Liver (tissue), 9 donors: Measurements from ENCODE around the gene CD96. TPM values are rescaled to one million over a fixed set of nuclear protein-coding genes. Genes with fewer than 3 reads are reported as not detected.

Source experiments
- DNase-seq: peaks from one replicate; pipeline ENCODE4 v3.0.0-alpha.2; 2017; ENCODE audit warnings: low spot score
- H3K27ac ChIP-seq, 2 donors: one replicate each; pipeline ENCODE4 v1.7.0; 2013; ENCODE audit warnings: inconsistent platforms in 2 of 2, low read length in 2 of 2, control low read depth in 1 of 2, low read depth in 1 of 2, mild to moderate bottlenecking in 1 of 2
- H3K27me3 ChIP-seq, 4 donors: one replicate each; pipeline versions ENCODE4 v1.6.1 to v1.7.0; 2013; ENCODE audit warnings: low read length in 3 of 4, inconsistent platforms in 1 of 4, mild to moderate bottlenecking in 1 of 4, moderate library complexity in 1 of 4; ENCODE audit not compliant: control insufficient read depth in 4 of 4, insufficient read depth in 4 of 4
- H3K36me3 ChIP-seq, 4 donors: one replicate each; pipeline versions ENCODE4 v1.6.1 to v1.7.0; 2013; ENCODE audit warnings: low read length in 3 of 4, mild to moderate bottlenecking in 3 of 4, low read depth in 1 of 4, moderate library complexity in 1 of 4; ENCODE audit not compliant: control insufficient read depth in 4 of 4, insufficient read depth in 3 of 4
- H3K4me1 ChIP-seq, 4 donors: one replicate each; pipeline versions ENCODE4 v1.6.1 to v1.7.0; 2013; ENCODE audit warnings: low read length in 3 of 4, mild to moderate bottlenecking in 3 of 4, moderate library complexity in 1 of 4; ENCODE audit not compliant: control insufficient read depth in 4 of 4, insufficient read depth in 4 of 4
- H3K4me3 ChIP-seq, 3 donors: one replicate each; pipeline versions ENCODE4 v1.6.1 to v1.7.0; 2013; ENCODE audit warnings: low read length in 3 of 3, control low read depth in 1 of 3, low read depth in 1 of 3, mild to moderate bottlenecking in 1 of 3
- H3K9ac ChIP-seq, 2 donors: one replicate each; pipeline ENCODE4 v1.7.0; 2013; ENCODE audit warnings: low read length in 2 of 2, mild to moderate bottlenecking in 2 of 2, moderate library complexity in 2 of 2, control low read depth in 1 of 2, low read depth in 1 of 2
- H3K9me3 ChIP-seq, 4 donors: one replicate each; pipeline versions ENCODE4 v1.6.1 to v1.7.0; 2013; ENCODE audit warnings: low read length in 3 of 4; ENCODE audit not compliant: control insufficient read depth in 4 of 4
- EGR1 ChIP-seq, 2 donors: IDR thresholded peaks; 2 replicates each; pipeline ENCODE4 v1.6.1; 2016 to 2018; ENCODE audit warnings: antibody characterized with exemption in 2 of 2, low read depth in 2 of 2
- FOXA1 ChIP-seq: IDR thresholded peaks from 2 replicates; pipeline ENCODE4 v1.6.1; 2016; ENCODE audit warnings: antibody characterized with exemption
- FOXA2 ChIP-seq: IDR thresholded peaks from 2 replicates; pipeline ENCODE4 v1.6.1; 2016; ENCODE audit warnings: antibody characterized with exemption
- GABPA ChIP-seq, 2 donors: IDR thresholded peaks in 1 of 2; conservative IDR thresholded peaks in 1 of 2; 2 replicates each; pipeline ENCODE4 v1.6.1; 2016; ENCODE audit warnings: antibody characterized with exemption in 2 of 2, mild to moderate bottlenecking in 1 of 2, moderate library complexity in 1 of 2
- HNF4A ChIP-seq, 2 donors: conservative IDR thresholded peaks; 2 replicates each; pipeline ENCODE4 v1.6.1; 2016; ENCODE audit warnings: antibody characterized with exemption in 2 of 2, mild to moderate bottlenecking in 2 of 2
- HNF4G ChIP-seq: IDR thresholded peaks from 2 replicates; pipeline ENCODE4 v1.6.1; 2016; ENCODE audit warnings: antibody characterized with exemption
- JUND ChIP-seq, 2 donors: IDR thresholded peaks; 2 replicates each; pipeline ENCODE4 v1.6.1; 2016; ENCODE audit warnings: antibody characterized with exemption in 2 of 2
- NR2F2 ChIP-seq: IDR thresholded peaks from 2 replicates; pipeline ENCODE4 v1.6.1; 2016; ENCODE audit warnings: antibody characterized with exemption
- RAD21 ChIP-seq, 2 donors: IDR thresholded peaks; 2 replicates each; pipeline ENCODE4 v1.6.1; 2016; ENCODE audit warnings: antibody characterized with exemption in 2 of 2, mild to moderate bottlenecking in 2 of 2
- RXRA ChIP-seq, 2 donors: IDR thresholded peaks; 2 replicates each; pipeline ENCODE4 v1.6.1; 2017 to 2018; ENCODE audit warnings: antibody characterized with exemption in 2 of 2, mild to moderate bottlenecking in 1 of 2
- SP1 ChIP-seq: IDR thresholded peaks from 2 replicates; pipeline ENCODE4 v1.6.1; 2018; ENCODE audit warnings: antibody characterized with exemption, mild to moderate bottlenecking
- TAF1 ChIP-seq: conservative IDR thresholded peaks from 2 replicates; pipeline ENCODE4 v1.6.1; 2016; ENCODE audit warnings: antibody characterized with exemption, mild to moderate bottlenecking
- YY1 ChIP-seq: IDR thresholded peaks from 2 replicates; pipeline ENCODE4 v1.6.1; 2016; ENCODE audit warnings: antibody characterized with exemption, mild to moderate bottlenecking
- whole genome bisulfite sequencing: extraction: QIAGEN DNeasy Blood & Tissue Kit; methylation state at CpG from one replicate; pipeline ENCODE4 v1.1.7; 2013; 5-methylcytosine and 5-hydroxymethylcytosine counted together
- polyA plus RNA-seq, 2 donors: library from polyadenylated mRNA; stranded (reverse) in 1 of 2; unstranded in 1 of 2; fragments of 200-250 nt in 1 of 2; fragments of >200 nt in 1 of 2; fragmentation: Nextera tagmentation in 1 of 2; extraction: Ambion mirVana in 1 of 2; gene quantifications; one replicate each; pipeline versions ENCODE4 v1.2.1 to v1.2.3, GENCODE V29; 2013 to 2015
- total RNA-seq, 2 donors: library from RNA; depleted of rRNA; stranded (reverse); fragments of >200 nt; gene quantifications; one replicate each; pipeline ENCODE4 v1.2.3, GENCODE V29; 2014
- TF ChIP-seq, protein P1 (sequence below): IDR thresholded peaks from 2 replicates; pipeline ENCODE4 v1.6.1; 2016; ENCODE audit warnings: antibody characterized with exemption
- TF ChIP-seq, protein P2 (sequence below): IDR thresholded peaks from 2 replicates; pipeline ENCODE4 v1.6.1; 2016; ENCODE audit warnings: antibody characterized with exemption
- TF ChIP-seq, protein P3 (sequence below): fragments of 150-350 bp; IDR thresholded peaks from 2 replicates; pipeline ENCODE4 v1.5.1; 2017; ENCODE audit warnings: improper control_type of control experiment, low read depth, low read length; ENCODE audit not compliant: missing input control
- TF ChIP-seq, protein P4 (sequence below): IDR thresholded peaks from 2 replicates; pipeline ENCODE4 v1.6.1; 2016; ENCODE audit warnings: antibody characterized with exemption, mild to moderate bottlenecking
- TF ChIP-seq, protein P5 (sequence below): IDR thresholded peaks from 2 replicates; pipeline ENCODE4 v1.6.1; 2016; ENCODE audit warnings: antibody characterized with exemption
- donor health status: healthy.
- donor health status: healthy.
- donor health status: healthy.
- donor health status: healthy.
- donor health status: healthy.

CD96 gene
- total and polyA plus RNA-seq, 4 donors = 0.46 to 2.7 (median 0.92) TPM

DNA sequence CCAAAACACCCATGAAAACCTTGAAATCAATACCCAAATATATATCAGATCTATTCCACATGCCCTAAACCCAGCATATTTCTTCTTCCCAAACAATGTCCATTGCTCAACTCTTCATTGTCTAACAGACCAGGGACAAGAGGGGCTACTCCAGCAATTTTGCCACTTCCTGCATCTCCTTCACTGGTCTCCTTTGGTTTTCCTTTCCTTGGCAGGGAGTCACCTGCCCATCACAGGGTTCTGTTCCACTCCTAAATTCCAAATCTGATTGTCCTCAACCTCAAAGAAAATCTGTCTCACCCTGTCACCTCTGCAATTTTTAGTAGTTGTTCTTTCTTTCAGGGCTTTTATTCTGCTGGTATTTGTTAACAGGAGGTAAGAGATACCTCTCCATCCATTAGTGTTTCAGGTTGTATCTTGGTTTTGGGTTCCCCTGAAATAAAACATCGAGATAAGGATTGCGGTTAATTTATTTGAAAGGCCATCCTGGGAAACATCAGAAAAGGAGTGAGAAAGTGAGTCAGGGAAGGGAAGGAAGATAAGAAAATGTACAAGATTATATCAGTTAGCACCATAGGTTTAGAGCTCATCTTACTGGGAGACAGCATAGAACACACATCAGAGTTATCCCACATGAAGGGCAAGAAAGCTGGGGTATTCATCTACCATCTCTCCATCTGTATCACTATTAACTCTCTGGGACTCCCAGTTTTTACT, 39.6 kb downstream of the CD96 start:
- Histone ChIP-seq H3K27me3 (peaks cover 0 to 3% (median 0%) of the 10 kb centered on the region in 4 donors), H3K36me3 (no peaks in the 10 kb centered on the region), H3K9me3 (no peaks in the 10 kb centered on the region), H3K4me1 (no peaks in the 10 kb centered on the region), H3K27ac (no peak overlapping the region), H3K9ac (no peak overlapping the region), H3K4me3 (no peak overlapping the region)
- DNase-seq = no peak
- no peak for TF ChIP-seq FOXA2
- WGBS = 87% methylated on average over 2 of the region's 2 CpGs

DNA sequence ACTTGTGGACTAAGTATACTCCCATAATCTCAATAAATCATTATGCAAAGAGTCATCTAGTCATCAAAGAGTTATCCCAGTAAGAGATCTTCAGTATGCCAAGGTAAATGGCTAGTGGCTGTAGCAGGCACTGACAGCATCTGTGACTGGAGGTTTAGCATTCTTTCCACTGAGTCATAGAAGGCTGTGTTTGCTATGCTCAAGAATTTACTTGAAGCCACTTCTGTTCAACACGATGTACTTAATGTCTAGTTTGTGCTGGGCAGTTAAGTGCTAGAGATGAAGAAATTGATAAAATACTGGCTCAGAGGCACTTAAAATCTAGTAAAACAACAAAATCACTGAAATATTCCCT, 40.1 kb downstream of the CD96 start:
- WGBS = 68% methylated on average over 1 of the region's 1 CpG
- H3K9me3 ChIP-seq = no peaks in the 10 kb centered on the region
- peaks cover 0 to 3% (median 0%) of the 10 kb centered on the region in 4 donors for H3K27me3 ChIP-seq
- H3K4me3 ChIP-seq = no peak overlapping the region
- DNase-seq = no peak
- TF ChIP-seq, protein P1, sequence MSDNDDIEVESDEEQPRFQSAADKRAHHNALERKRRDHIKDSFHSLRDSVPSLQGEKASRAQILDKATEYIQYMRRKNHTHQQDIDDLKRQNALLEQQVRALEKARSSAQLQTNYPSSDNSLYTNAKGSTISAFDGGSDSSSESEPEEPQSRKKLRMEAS = no peak
- no peak for TF ChIP-seq GABPA (IDR thresholded peaks at IDR 0.05 in 1 of 2, conservative IDR thresholded peaks at IDR 0.05 in 1 of 2)
- TF ChIP-seq SP1 = no peak
- no peak for TF ChIP-seq RAD21 (IDR thresholded peaks at IDR 0.05)
- TF ChIP-seq FOXA2 = no peak
- TF ChIP-seq HNF4A (conservative IDR thresholded peaks at IDR 0.05) = no peak
- TF ChIP-seq YY1 = no peak
- no peak for TF ChIP-seq RXRA (IDR thresholded peaks at IDR 0.05)
- TF ChIP-seq HNF4G = no peak
- TF ChIP-seq, protein P2, sequence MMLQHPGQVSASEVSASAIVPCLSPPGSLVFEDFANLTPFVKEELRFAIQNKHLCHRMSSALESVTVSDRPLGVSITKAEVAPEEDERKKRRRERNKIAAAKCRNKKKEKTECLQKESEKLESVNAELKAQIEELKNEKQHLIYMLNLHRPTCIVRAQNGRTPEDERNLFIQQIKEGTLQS = no peak
- TF ChIP-seq JUND (IDR thresholded peaks at IDR 0.05) = no peak
- TF ChIP-seq EGR1 (IDR thresholded peaks at IDR 0.05; ENCODE audit: low read depth in 2 of 2) = no peak
- TF ChIP-seq, protein P3, sequence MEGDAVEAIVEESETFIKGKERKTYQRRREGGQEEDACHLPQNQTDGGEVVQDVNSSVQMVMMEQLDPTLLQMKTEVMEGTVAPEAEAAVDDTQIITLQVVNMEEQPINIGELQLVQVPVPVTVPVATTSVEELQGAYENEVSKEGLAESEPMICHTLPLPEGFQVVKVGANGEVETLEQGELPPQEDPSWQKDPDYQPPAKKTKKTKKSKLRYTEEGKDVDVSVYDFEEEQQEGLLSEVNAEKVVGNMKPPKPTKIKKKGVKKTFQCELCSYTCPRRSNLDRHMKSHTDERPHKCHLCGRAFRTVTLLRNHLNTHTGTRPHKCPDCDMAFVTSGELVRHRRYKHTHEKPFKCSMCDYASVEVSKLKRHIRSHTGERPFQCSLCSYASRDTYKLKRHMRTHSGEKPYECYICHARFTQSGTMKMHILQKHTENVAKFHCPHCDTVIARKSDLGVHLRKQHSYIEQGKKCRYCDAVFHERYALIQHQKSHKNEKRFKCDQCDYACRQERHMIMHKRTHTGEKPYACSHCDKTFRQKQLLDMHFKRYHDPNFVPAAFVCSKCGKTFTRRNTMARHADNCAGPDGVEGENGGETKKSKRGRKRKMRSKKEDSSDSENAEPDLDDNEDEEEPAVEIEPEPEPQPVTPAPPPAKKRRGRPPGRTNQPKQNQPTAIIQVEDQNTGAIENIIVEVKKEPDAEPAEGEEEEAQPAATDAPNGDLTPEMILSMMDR = no peak
- TF ChIP-seq, protein P4, sequence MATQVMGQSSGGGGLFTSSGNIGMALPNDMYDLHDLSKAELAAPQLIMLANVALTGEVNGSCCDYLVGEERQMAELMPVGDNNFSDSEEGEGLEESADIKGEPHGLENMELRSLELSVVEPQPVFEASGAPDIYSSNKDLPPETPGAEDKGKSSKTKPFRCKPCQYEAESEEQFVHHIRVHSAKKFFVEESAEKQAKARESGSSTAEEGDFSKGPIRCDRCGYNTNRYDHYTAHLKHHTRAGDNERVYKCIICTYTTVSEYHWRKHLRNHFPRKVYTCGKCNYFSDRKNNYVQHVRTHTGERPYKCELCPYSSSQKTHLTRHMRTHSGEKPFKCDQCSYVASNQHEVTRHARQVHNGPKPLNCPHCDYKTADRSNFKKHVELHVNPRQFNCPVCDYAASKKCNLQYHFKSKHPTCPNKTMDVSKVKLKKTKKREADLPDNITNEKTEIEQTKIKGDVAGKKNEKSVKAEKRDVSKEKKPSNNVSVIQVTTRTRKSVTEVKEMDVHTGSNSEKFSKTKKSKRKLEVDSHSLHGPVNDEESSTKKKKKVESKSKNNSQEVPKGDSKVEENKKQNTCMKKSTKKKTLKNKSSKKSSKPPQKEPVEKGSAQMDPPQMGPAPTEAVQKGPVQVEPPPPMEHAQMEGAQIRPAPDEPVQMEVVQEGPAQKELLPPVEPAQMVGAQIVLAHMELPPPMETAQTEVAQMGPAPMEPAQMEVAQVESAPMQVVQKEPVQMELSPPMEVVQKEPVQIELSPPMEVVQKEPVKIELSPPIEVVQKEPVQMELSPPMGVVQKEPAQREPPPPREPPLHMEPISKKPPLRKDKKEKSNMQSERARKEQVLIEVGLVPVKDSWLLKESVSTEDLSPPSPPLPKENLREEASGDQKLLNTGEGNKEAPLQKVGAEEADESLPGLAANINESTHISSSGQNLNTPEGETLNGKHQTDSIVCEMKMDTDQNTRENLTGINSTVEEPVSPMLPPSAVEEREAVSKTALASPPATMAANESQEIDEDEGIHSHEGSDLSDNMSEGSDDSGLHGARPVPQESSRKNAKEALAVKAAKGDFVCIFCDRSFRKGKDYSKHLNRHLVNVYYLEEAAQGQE = no peak
- TF ChIP-seq FOXA1 = no peak
- TF ChIP-seq TAF1 = no peak
- TF ChIP-seq, protein P5, sequence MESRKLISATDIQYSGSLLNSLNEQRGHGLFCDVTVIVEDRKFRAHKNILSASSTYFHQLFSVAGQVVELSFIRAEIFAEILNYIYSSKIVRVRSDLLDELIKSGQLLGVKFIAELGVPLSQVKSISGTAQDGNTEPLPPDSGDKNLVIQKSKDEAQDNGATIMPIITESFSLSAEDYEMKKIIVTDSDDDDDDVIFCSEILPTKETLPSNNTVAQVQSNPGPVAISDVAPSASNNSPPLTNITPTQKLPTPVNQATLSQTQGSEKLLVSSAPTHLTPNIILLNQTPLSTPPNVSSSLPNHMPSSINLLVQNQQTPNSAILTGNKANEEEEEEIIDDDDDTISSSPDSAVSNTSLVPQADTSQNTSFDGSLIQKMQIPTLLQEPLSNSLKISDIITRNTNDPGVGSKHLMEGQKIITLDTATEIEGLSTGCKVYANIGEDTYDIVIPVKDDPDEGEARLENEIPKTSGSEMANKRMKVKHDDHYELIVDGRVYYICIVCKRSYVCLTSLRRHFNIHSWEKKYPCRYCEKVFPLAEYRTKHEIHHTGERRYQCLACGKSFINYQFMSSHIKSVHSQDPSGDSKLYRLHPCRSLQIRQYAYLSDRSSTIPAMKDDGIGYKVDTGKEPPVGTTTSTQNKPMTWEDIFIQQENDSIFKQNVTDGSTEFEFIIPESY = no peak
- no peak for TF ChIP-seq NR2F2
- H3K36me3 ChIP-seq = no peaks in the 10 kb centered on the region
- no peaks in the 10 kb centered on the region for H3K4me1 ChIP-seq
- H3K9ac ChIP-seq = no peak overlapping the region
- H3K27ac ChIP-seq = no peak overlapping the region
